CD14-positive monocyte (primary cell): ENCODE results near the gene FANCG. TPM values are rescaled to one million over a fixed set of nuclear protein-coding genes. Genes with fewer than 3 reads are reported as not detected.

Experiments
- DNase-seq, 3 donors: peaks; one replicate each; pipeline ENCODE4 v3.0.0-alpha.2; 2011 to 2022
- H2AFZ ChIP-seq: 2 replicates; pipeline ENCODE4 v1.6.0; 2012; ENCODE audit warnings: mild to moderate bottlenecking, low read depth, low read length, inconsistent platforms; ENCODE audit not compliant: insufficient read depth, poor library complexity, severe bottlenecking
- H3K27ac ChIP-seq, 2 donors: 1 replicate in 1 of 2; 2 replicates in 1 of 2; pipeline ENCODE4 v1.5.1; 2012 to 2013; ENCODE audit warnings: low read length in 2 of 2, control low read depth in 1 of 2, inconsistent platforms in 1 of 2, low read depth in 1 of 2, mild to moderate bottlenecking in 1 of 2
- H3K27me3 ChIP-seq, 2 donors: one replicate each; pipeline versions ENCODE4 v1.6.0 to v1.6.1; 2011 to 2013; ENCODE audit warnings: low read length in 2 of 2; ENCODE audit not compliant: control insufficient read depth in 2 of 2, insufficient read depth in 2 of 2
- H3K36me3 ChIP-seq, 2 donors: replicated peaks in 1 of 2; 1 replicate in 1 of 2; 2 replicates in 1 of 2; pipeline versions ENCODE4 v1.5.1 to v1.6.1; 2012 to 2013; ENCODE audit warnings: low read length in 2 of 2, control low read depth in 1 of 2, inconsistent platforms in 1 of 2, mild to moderate bottlenecking in 1 of 2; ENCODE audit not compliant: insufficient read depth in 2 of 2, control insufficient read depth in 1 of 2
- H3K4me1 ChIP-seq, 2 donors: 1 replicate in 1 of 2; 2 replicates in 1 of 2; pipeline versions ENCODE4 v1.5.1 to v1.6.1; 2012 to 2013; ENCODE audit warnings: low read length in 2 of 2, control low read depth in 1 of 2, inconsistent platforms in 1 of 2, mild to moderate bottlenecking in 1 of 2, moderate library complexity in 1 of 2; ENCODE audit not compliant: insufficient read depth in 2 of 2, control insufficient read depth in 1 of 2
- H3K4me2 ChIP-seq: replicated peaks from 2 replicates; pipeline ENCODE3; 2012; ENCODE audit warnings: low read length, moderate library complexity, mild to moderate bottlenecking; ENCODE audit not compliant: poor library complexity, severe bottlenecking; ENCODE audit errors: extremely low read depth
- H3K4me3 ChIP-seq, 3 experiments: fragments of 200-600 bp in 1 of 3; sonication (generic) in 1 of 3; replicated peaks in 1 of 3; 1 replicate in 2 of 3; 2 replicates in 1 of 3; pipeline ENCODE4 v1.5.1; 2011 to 2013; ENCODE audit warnings: low read length in 3 of 3, mild to moderate bottlenecking in 3 of 3, control low read depth in 2 of 3, low read depth in 2 of 3, inconsistent platforms in 1 of 3, moderate library complexity in 1 of 3
- H3K79me2 ChIP-seq: 2 replicates; pipeline ENCODE4 v1.6.0; 2012; ENCODE audit warnings: mild to moderate bottlenecking, control low read depth, inconsistent platforms, low read length, moderate library complexity; ENCODE audit not compliant: insufficient read depth
- H3K9ac ChIP-seq: 2 replicates; pipeline ENCODE4 v1.6.0; 2017; ENCODE audit warnings: low read length, mild to moderate bottlenecking; ENCODE audit not compliant: insufficient read depth, poor library complexity, severe bottlenecking
- H3K9me3 ChIP-seq, 2 donors: replicated peaks in 1 of 2; 1 replicate in 1 of 2; 2 replicates in 1 of 2; pipeline versions ENCODE4 v1.5.1 to v1.6.1; 2012 to 2013; ENCODE audit warnings: low read length in 2 of 2, control low read depth in 1 of 2; ENCODE audit not compliant: control insufficient read depth in 1 of 2, insufficient read depth in 1 of 2
- H4K20me1 ChIP-seq: 2 replicates; pipeline ENCODE4 v1.6.0; 2012; ENCODE audit warnings: mild to moderate bottlenecking, low read length, control low read depth, moderate library complexity; ENCODE audit not compliant: insufficient read depth
- H3K27ac Mint-ChIP-seq, 7 donors: one replicate each; pipeline ENCODE4 v1.8.0; 2020; ENCODE audit warnings: mild to moderate bottlenecking in 7 of 7, mixed read lengths in 7 of 7, moderate library complexity in 6 of 7, inconsistent platforms in 2 of 7
- H3K27me3 Mint-ChIP-seq, 3 donors: one replicate each; pipeline ENCODE4 v1.8.0; 2021 to 2022; ENCODE audit warnings: low read depth in 3 of 3, mild to moderate bottlenecking in 3 of 3, mixed read lengths in 3 of 3, moderate library complexity in 3 of 3, inconsistent platforms in 1 of 3
- H3K36me3 Mint-ChIP-seq, 2 donors: one replicate each; pipeline ENCODE4 v1.8.0; 2020; ENCODE audit warnings: mixed read lengths in 2 of 2, inconsistent platforms in 1 of 2, mild to moderate bottlenecking in 1 of 2
- H3K4me1 Mint-ChIP-seq: one replicate; pipeline ENCODE4 v1.8.0; 2020; ENCODE audit warnings: mild to moderate bottlenecking, mixed read lengths
- H3K4me3 Mint-ChIP-seq, 2 donors: one replicate each; pipeline ENCODE4 v1.8.0; 2020; ENCODE audit warnings: mild to moderate bottlenecking in 2 of 2, mixed read lengths in 2 of 2, moderate library complexity in 1 of 2
- H3K9me3 Mint-ChIP-seq, 7 donors: one replicate each; pipeline ENCODE4 v1.8.0; 2020 to 2022; ENCODE audit warnings: mixed read lengths in 7 of 7, mild to moderate bottlenecking in 6 of 7, moderate library complexity in 6 of 7, inconsistent platforms in 2 of 7
- CTCF ChIP-seq: fragments of 200-600 bp; IDR thresholded peaks from one replicate; pipeline ENCODE4 v1.8.0; 2022; ENCODE audit warnings: antibody characterized with exemption, mild to moderate bottlenecking
- WGBS: methylation state at CpG from one replicate; pipeline ENCODE4 v1.1.5; 2013; ENCODE audit warnings: missing lambda C conversion rate; ENCODE audit not compliant: insufficient coverage; 5-methylcytosine and 5-hydroxymethylcytosine counted together
- intact Hi-C, 2 donors: fragments of 100-400 bp; cut with micrococcal nuclease; formaldehyde crosslinking; loops; one replicate each; pipeline versions ENCODE4 v1.15.0 to v1.15.1; 2023
- polyA plus RNA-seq, 3 donors: library from polyadenylated mRNA; depleted of rRNA in 1 of 3; unstranded in 2 of 3; stranded (reverse) in 1 of 3; fragments of 300-500 nt in 2 of 3; fragments of >200 nt in 1 of 3; fragmentation: Illumina TruSeq in 2 of 3; gene quantifications; 1 replicate in 2 of 3; 2 replicates in 1 of 3; pipeline ENCODE4 v1.2.3, GENCODE V29; 2012 to 2021

FANCG gene
- polyA plus RNA-seq, 3 donors = 2.0 to 7.0 (median 2.5) TPM

GRCh38 chr9:35110327-35110761 lies 30.6 kb upstream of the FANCG start:
- peak overlapping the region; percentile 71 for H3K4me2 ChIP-seq
- H3K27ac ChIP-seq = peak overlapping the region in 1 of 2 donors; percentile 90
- Mint-ChIP-seq H3K9me3 (peaks cover 0 to 3% (median 0%) of the 10 kb centered on the region in 7 donors), H3K27ac (peak overlapping the region; percentile 86 to 100 (median 96)), H3K4me1 (peaks cover 51% of the 10 kb centered on the region), H3K27me3 (peaks cover 0 to 8% (median 0%) of the 10 kb centered on the region in 3 donors), H3K4me3 (peak overlapping the region; percentile 80 to 96), H3K36me3 (peaks cover 39 to 67% of the 10 kb centered on the region in 2 donors)
- DNase-seq = peak in 1 of 3 donors; percentile 18
- H3K27me3 ChIP-seq = no peaks in the 10 kb centered on the region
- no peak overlapping the region for H2AFZ ChIP-seq
- no peaks in the 10 kb centered on the region for H3K9me3 ChIP-seq
- no peak for TF ChIP-seq CTCF
- H3K4me1 ChIP-seq = peaks cover 50 to 55% of the 10 kb centered on the region in 2 donors
- H3K4me3 ChIP-seq = peak overlapping the region in 1 of 3 experiments; percentile 77
- H3K9ac ChIP-seq = peak overlapping the region; percentile 80
- H3K36me3 ChIP-seq = peaks cover 36 to 46% of the 10 kb centered on the region in 2 donors
- peaks cover 71% of the 10 kb centered on the region for H3K79me2 ChIP-seq
- intact Hi-C loops = loop anchor here (5.0 to 10.0 kb wide), 6 partner anchors 38 to 622 kb away; partner anchors contain the start of genes CCDC107 (in 1 of the 2), CCL27 (in 1 of the 2), CREB3 (in 1 of the 2) and RMRP (in 1 of the 2)
- H4K20me1 ChIP-seq = peaks cover 85% of the 10 kb centered on the region
- WGBS = 27% methylated on average over 2 of the region's 3 CpGs

DNA sequence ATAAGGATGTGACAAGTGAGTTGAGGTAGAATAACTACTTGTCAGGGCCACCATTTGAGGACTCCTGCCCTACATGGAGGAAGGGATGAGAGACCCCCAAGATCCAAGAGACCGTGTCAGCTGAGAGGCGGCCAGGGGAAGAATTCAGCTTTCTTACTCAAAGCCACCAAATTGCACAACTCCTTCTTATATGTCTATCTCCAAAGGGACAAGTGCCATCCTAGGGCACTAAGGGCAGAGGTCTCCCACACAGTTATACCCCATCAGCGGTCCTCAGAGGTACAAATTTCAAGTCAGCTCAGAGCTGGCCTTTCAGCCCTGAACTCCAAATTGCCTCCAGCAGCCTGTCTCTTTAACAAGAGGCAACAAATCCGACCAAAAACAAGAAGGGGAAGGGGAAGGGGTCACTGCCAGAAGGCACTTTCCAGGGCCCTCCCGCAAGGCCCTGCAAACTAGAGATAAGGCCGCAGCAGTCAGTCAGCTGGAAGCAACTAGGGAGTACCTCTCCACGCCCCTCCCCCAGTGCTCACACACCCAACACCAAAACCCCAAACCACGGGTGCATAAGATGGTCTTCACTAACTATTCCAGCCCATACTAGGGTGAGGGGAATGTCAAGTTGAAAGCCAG lies 29.3 kb upstream of the FANCG start:
- Histone ChIP-seq H3K27ac (peak overlapping the region in 1 of 2 donors; percentile 90), H3K79me2 (peaks cover 59% of the 10 kb centered on the region), H3K9me3 (no peaks in the 10 kb centered on the region), H3K9ac (no peak overlapping the region), H4K20me1 (peaks cover 93% of the 10 kb centered on the region), H3K4me3 (no peak overlapping the region), H2AFZ (no peak overlapping the region), H3K36me3 (peaks cover 49 to 59% of the 10 kb centered on the region in 2 donors), H3K4me2 (no peak overlapping the region), H3K27me3 (no peaks in the 10 kb centered on the region), H3K4me1 (peaks cover 45 to 51% of the 10 kb centered on the region in 2 donors)
- peak overlapping the region; percentile 16 to 99 (median 73) for H3K27ac Mint-ChIP-seq
- 0% methylated on average over 3 of the region's 8 CpGs for WGBS
- peaks cover 0 to 3% (median 0%) of the 10 kb centered on the region in 7 donors for H3K9me3 Mint-ChIP-seq
- peaks cover 51% of the 10 kb centered on the region for H3K4me1 Mint-ChIP-seq
- no peak overlapping the region for H3K4me3 Mint-ChIP-seq
- H3K27me3 Mint-ChIP-seq = peaks cover 0 to 8% (median 0%) of the 10 kb centered on the region in 3 donors
- TF ChIP-seq CTCF = no peak
- no peak for DNase-seq
- intact Hi-C loops = no loop called here
- peaks cover 50 to 80% of the 10 kb centered on the region in 2 donors for H3K36me3 Mint-ChIP-seq
